ENCODE data around the gene LRRC52. TPM values are rescaled to one million over a fixed set of nuclear protein-coding genes. Genes with fewer than 3 reads are reported as not detected.

LRRC52 gene
- total RNA-seq, 1 experiment from 2014 or later: not detected

DNA sequence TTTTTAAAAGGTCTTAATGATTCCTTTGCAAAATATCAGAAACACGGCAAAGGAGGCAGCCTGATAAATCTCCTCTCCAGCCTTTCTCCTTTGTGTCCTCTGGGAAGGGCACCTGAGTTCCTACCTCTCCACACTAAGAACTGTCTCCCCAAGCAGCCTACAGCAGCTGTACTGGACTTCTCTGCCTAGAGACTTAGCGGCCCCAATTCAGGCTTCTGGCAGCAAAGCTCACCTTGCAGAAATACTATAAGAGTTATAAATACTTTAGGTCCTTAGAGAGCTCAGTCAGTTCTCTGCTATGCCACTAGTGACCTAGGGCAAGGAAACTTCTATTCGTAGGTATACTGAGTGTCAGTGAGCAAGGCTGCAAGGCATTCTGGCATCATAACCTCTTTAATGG lies 33.9 kb downstream of the LRRC52 start (continued):
- TF ChIP-seq, protein P1, sequence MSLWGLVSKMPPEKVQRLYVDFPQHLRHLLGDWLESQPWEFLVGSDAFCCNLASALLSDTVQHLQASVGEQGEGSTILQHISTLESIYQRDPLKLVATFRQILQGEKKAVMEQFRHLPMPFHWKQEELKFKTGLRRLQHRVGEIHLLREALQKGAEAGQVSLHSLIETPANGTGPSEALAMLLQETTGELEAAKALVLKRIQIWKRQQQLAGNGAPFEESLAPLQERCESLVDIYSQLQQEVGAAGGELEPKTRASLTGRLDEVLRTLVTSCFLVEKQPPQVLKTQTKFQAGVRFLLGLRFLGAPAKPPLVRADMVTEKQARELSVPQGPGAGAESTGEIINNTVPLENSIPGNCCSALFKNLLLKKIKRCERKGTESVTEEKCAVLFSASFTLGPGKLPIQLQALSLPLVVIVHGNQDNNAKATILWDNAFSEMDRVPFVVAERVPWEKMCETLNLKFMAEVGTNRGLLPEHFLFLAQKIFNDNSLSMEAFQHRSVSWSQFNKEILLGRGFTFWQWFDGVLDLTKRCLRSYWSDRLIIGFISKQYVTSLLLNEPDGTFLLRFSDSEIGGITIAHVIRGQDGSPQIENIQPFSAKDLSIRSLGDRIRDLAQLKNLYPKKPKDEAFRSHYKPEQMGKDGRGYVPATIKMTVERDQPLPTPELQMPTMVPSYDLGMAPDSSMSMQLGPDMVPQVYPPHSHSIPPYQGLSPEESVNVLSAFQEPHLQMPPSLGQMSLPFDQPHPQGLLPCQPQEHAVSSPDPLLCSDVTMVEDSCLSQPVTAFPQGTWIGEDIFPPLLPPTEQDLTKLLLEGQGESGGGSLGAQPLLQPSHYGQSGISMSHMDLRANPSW (CRISPR knock-in tag; conservative IDR thresholded peaks at IDR 0.05; ENCODE audit: low read depth): no peak
- TF ChIP-seq, protein P2, sequence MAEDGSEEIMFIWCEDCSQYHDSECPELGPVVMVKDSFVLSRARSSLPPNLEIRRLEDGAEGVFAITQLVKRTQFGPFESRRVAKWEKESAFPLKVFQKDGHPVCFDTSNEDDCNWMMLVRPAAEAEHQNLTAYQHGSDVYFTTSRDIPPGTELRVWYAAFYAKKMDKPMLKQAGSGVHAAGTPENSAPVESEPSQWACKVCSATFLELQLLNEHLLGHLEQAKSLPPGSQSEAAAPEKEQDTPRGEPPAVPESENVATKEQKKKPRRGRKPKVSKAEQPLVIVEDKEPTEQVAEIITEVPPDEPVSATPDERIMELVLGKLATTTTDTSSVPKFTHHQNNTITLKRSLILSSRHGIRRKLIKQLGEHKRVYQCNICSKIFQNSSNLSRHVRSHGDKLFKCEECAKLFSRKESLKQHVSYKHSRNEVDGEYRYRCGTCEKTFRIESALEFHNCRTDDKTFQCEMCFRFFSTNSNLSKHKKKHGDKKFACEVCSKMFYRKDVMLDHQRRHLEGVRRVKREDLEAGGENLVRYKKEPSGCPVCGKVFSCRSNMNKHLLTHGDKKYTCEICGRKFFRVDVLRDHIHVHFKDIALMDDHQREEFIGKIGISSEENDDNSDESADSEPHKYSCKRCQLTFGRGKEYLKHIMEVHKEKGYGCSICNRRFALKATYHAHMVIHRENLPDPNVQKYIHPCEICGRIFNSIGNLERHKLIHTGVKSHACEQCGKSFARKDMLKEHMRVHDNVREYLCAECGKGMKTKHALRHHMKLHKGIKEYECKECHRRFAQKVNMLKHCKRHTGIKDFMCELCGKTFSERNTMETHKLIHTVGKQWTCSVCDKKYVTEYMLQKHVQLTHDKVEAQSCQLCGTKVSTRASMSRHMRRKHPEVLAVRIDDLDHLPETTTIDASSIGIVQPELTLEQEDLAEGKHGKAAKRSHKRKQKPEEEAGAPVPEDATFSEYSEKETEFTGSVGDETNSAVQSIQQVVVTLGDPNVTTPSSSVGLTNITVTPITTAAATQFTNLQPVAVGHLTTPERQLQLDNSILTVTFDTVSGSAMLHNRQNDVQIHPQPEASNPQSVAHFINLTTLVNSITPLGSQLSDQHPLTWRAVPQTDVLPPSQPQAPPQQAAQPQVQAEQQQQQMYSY (CRISPR knock-in tag; IDR thresholded peaks at IDR 0.05): no peak
- TF ChIP-seq ZNF671 (CRISPR knock-in tag; IDR thresholded peaks at IDR 0.05) (no peak), ZNF232 (CRISPR knock-in tag; IDR thresholded peaks at IDR 0.05) (no peak)
- TF ChIP-seq, protein P3, sequence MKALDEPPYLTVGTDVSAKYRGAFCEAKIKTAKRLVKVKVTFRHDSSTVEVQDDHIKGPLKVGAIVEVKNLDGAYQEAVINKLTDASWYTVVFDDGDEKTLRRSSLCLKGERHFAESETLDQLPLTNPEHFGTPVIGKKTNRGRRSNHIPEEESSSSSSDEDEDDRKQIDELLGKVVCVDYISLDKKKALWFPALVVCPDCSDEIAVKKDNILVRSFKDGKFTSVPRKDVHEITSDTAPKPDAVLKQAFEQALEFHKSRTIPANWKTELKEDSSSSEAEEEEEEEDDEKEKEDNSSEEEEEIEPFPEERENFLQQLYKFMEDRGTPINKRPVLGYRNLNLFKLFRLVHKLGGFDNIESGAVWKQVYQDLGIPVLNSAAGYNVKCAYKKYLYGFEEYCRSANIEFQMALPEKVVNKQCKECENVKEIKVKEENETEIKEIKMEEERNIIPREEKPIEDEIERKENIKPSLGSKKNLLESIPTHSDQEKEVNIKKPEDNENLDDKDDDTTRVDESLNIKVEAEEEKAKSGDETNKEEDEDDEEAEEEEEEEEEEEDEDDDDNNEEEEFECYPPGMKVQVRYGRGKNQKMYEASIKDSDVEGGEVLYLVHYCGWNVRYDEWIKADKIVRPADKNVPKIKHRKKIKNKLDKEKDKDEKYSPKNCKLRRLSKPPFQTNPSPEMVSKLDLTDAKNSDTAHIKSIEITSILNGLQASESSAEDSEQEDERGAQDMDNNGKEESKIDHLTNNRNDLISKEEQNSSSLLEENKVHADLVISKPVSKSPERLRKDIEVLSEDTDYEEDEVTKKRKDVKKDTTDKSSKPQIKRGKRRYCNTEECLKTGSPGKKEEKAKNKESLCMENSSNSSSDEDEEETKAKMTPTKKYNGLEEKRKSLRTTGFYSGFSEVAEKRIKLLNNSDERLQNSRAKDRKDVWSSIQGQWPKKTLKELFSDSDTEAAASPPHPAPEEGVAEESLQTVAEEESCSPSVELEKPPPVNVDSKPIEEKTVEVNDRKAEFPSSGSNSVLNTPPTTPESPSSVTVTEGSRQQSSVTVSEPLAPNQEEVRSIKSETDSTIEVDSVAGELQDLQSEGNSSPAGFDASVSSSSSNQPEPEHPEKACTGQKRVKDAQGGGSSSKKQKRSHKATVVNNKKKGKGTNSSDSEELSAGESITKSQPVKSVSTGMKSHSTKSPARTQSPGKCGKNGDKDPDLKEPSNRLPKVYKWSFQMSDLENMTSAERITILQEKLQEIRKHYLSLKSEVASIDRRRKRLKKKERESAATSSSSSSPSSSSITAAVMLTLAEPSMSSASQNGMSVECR (CRISPR knock-in tag; IDR thresholded peaks at IDR 0.05; ENCODE audit: borderline replicate concordance): no peak

DNA sequence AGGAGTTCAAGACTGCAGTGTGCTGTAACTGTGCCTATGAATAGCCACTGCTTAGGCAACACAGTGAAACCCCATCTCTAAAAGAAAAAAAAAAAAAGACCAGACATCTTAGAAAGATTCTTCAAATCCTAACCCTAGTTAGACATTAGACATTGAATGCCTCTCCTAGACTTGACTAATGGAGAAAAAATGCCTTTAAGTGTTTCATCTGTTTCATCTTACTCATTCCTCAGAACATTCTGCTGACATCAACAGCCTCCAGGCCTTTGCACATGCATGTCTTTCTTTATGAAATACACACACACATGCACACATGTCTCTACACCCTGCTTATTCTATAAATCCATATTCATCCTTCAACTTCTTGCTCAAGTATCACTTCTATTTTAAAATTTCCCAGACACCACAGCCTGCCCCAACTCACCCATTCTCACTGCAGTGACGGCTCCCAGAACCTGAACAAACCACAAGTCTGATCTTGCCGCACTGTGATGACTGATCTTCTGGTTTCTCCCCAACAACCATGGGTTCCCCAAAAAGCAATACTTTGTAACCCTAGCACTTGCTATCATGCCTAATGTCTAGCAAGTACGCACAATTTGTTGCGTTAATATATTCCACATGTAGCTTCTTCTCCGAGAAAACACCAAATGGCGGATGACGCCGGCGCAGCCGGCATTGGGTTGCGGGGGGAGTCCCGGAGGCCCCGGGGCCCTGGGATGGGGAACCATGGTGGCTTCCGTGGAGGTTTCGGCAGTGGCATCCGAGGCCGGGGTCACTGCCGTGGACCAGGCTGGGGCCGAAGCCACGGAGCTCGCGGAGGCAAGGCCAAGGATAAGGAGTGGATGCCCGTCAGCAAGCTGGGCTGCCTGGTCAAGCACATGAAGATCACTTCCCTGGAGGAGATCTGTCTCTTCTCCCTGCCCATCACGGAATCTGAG lies 37.4 kb downstream of the LRRC52 start:
- Mint-ChIP-seq H3K36me3 (no peaks in the 10 kb centered on the region), H3K9me3 (no peaks in the 10 kb centered on the region), H3K27ac (no peak overlapping the region), H3K4me3 (no peak overlapping the region), H3K4me1 (peaks cover 9% of the 10 kb centered on the region), H3K27me3 (ENCODE audit: low read depth) (no peaks in the 10 kb centered on the region; the same call in 1 of the 2 replicates)
- no peak for TF ChIP-seq FOXJ3 (CRISPR knock-in tag; IDR thresholded peaks at IDR 0.05; ENCODE audit: borderline replicate concordance)
- no peak for TF ChIP-seq HMGA2 (CRISPR knock-in tag; IDR thresholded peaks at IDR 0.05)
- TF ChIP-seq NR3C1 (CRISPR knock-in tag; conservative IDR thresholded peaks at IDR 0.05; ENCODE audit: low read depth): no peak
- TF ChIP-seq NR2C2 (CRISPR knock-in tag; IDR thresholded peaks at IDR 0.05): no peak
- TF ChIP-seq FOXK1 (CRISPR knock-in tag; IDR thresholded peaks at IDR 0.05): no peak
- TF ChIP-seq ETV6 (CRISPR knock-in tag; IDR thresholded peaks at IDR 0.05): no peak
- no peak for TF ChIP-seq TCF7 (CRISPR knock-in tag; IDR thresholded peaks at IDR 0.05; ENCODE audit: low read depth)
- TF ChIP-seq, protein P4, sequence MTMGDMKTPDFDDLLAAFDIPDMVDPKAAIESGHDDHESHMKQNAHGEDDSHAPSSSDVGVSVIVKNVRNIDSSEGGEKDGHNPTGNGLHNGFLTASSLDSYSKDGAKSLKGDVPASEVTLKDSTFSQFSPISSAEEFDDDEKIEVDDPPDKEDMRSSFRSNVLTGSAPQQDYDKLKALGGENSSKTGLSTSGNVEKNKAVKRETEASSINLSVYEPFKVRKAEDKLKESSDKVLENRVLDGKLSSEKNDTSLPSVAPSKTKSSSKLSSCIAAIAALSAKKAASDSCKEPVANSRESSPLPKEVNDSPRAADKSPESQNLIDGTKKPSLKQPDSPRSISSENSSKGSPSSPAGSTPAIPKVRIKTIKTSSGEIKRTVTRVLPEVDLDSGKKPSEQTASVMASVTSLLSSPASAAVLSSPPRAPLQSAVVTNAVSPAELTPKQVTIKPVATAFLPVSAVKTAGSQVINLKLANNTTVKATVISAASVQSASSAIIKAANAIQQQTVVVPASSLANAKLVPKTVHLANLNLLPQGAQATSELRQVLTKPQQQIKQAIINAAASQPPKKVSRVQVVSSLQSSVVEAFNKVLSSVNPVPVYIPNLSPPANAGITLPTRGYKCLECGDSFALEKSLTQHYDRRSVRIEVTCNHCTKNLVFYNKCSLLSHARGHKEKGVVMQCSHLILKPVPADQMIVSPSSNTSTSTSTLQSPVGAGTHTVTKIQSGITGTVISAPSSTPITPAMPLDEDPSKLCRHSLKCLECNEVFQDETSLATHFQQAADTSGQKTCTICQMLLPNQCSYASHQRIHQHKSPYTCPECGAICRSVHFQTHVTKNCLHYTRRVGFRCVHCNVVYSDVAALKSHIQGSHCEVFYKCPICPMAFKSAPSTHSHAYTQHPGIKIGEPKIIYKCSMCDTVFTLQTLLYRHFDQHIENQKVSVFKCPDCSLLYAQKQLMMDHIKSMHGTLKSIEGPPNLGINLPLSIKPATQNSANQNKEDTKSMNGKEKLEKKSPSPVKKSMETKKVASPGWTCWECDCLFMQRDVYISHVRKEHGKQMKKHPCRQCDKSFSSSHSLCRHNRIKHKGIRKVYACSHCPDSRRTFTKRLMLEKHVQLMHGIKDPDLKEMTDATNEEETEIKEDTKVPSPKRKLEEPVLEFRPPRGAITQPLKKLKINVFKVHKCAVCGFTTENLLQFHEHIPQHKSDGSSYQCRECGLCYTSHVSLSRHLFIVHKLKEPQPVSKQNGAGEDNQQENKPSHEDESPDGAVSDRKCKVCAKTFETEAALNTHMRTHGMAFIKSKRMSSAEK (CRISPR knock-in tag; IDR thresholded peaks at IDR 0.05; ENCODE audit: borderline replicate concordance): no peak
- TF ChIP-seq ATF1 (CRISPR knock-in tag; IDR thresholded peaks at IDR 0.05): no peak
- TF ChIP-seq GRHL2 (CRISPR knock-in tag; IDR thresholded peaks at IDR 0.05; ENCODE audit: insufficient replicate concordance, severe bottlenecking): no peak
- TF ChIP-seq, protein P2 (CRISPR knock-in tag; IDR thresholded peaks at IDR 0.05): no peak
- no peak for DNase-seq (ENCODE audit: low spot score)
- no peak for ATAC-seq
- ChIA-PET POLR2A (no interaction called here), CTCF (no interaction called here)
